GM12864 (cell line): Measurements from ENCODE around the gene RECK.

Experiments
- DNase-seq: peaks from one replicate; pipeline ENCODE4 v3.0.0-alpha.2; 2011; ENCODE audit warnings: low read depth
- H3K4me3 ChIP-seq: 2 replicates; pipeline ENCODE4 v1.5.1; 2011; ENCODE audit warnings: mild to moderate bottlenecking, low read depth, low read length, control low read depth
- CTCF ChIP-seq: IDR thresholded peaks from 2 replicates; pipeline ENCODE4 v1.5.1; 2011; ENCODE audit warnings: low read depth, mild to moderate bottlenecking, moderate library complexity, low read length, control low read depth, inconsistent platforms; ENCODE audit errors: missing control alignments

RECK gene

GRCh38 chr9:36063804-36064447 lies 27.2 kb downstream of the RECK start:
- no peak for DNase-seq

GRCh38 chr9:36064448-36065037 lies 27.8 kb downstream of the RECK start:
- TF ChIP-seq CTCF = no peak
- H3K4me3 ChIP-seq = no peak overlapping the region
- no peak for DNase-seq

More at GRCh38 chr9:36063804-36064447, 27.2 kb downstream of the RECK start:
- TF ChIP-seq CTCF = no peak
- no peak overlapping the region for H3K4me3 ChIP-seq

- DNase-seq = no peak
- TF ChIP-seq CTCF = no peak
- no peak overlapping the region for H3K4me3 ChIP-seq
These were observed 37.3 kb downstream of the RECK start for GRCh38 chr9:36074055-36074454.

GRCh38 chr9:36074870-36075532 lies 38.3 kb downstream of the RECK start:
- no peak overlapping the region for H3K4me3 ChIP-seq
- no peak for TF ChIP-seq CTCF
- no peak for DNase-seq

GRCh38 chr9:36078051-36078450 lies 41.3 kb downstream of the RECK start:
- no peak for TF ChIP-seq CTCF
- no peak overlapping the region for H3K4me3 ChIP-seq
- DNase-seq = no peak

- no peak for DNase-seq
- no peak overlapping the region for H3K4me3 ChIP-seq
- no peak for TF ChIP-seq CTCF
These were observed 43.8 kb downstream of the RECK start for GRCh38 chr9:36080519-36080918.
